Ishikawa (cell line): ENCODE results near the gene NR1I3.

ENCODE experiments used
- CEBPB ChIP-seq: IDR thresholded peaks from 2 replicates; pipeline ENCODE4 v1.6.1; 2012
- CREB1 ChIP-seq: IDR thresholded peaks from 2 replicates; pipeline ENCODE4 v1.6.1; 2012; ENCODE audit warnings: low read depth
- EGR1 ChIP-seq: IDR thresholded peaks from 2 replicates; pipeline ENCODE4 v1.6.1; 2012
- EP300 ChIP-seq: IDR thresholded peaks from 2 replicates; pipeline ENCODE4 v1.6.1; 2012; ENCODE audit warnings: borderline replicate concordance
- FOXM1 ChIP-seq: IDR thresholded peaks from 2 replicates; pipeline ENCODE4 v1.6.1; 2012; ENCODE audit warnings: low read depth, borderline replicate concordance
- MAX ChIP-seq: IDR thresholded peaks from 2 replicates; pipeline ENCODE4 v1.6.1; 2012
- NFIC ChIP-seq: IDR thresholded peaks from 2 replicates; pipeline ENCODE4 v1.6.1; 2012
- RAD21 ChIP-seq: IDR thresholded peaks from 2 replicates; pipeline ENCODE4 v1.6.1; 2012; ENCODE audit warnings: low read depth
- REST ChIP-seq: IDR thresholded peaks from 2 replicates; pipeline ENCODE4 v1.6.1; 2012; ENCODE audit warnings: low read depth, mild to moderate bottlenecking
- TCF12 ChIP-seq: IDR thresholded peaks from 2 replicates; pipeline ENCODE4 v1.6.1; 2012; ENCODE audit warnings: low read depth
- TEAD4 ChIP-seq: IDR thresholded peaks from 2 replicates; pipeline ENCODE4 v1.6.1; 2012
- YY1 ChIP-seq: IDR thresholded peaks from 2 replicates; pipeline ENCODE4 v1.6.1; 2012; ENCODE audit warnings: low read depth

GRCh38 chr1:161200421-161200991 is 37.5 kb downstream of the NR1I3 start:
- TF ChIP-seq TEAD4 = no peak
- no peak for TF ChIP-seq RAD21
- TF ChIP-seq REST = no peak
- no peak for TF ChIP-seq EGR1
- TF ChIP-seq EP300 = no peak
- no peak for TF ChIP-seq MAX
- TF ChIP-seq YY1 = no peak
- no peak for TF ChIP-seq CEBPB
- TF ChIP-seq NFIC = no peak
- TF ChIP-seq FOXM1 = no peak
- TF ChIP-seq TCF12 = no peak
- TF ChIP-seq CREB1 = no peak
